GM12872 (cell line): Measurements from ENCODE around the gene NDUFA11.

Source experiments
- CTCF ChIP-seq: IDR thresholded peaks from 3 replicates; pipeline ENCODE4 v1.5.1; 2011; ENCODE audit warnings: low read depth, mild to moderate bottlenecking, low read length, moderate library complexity; ENCODE audit not compliant: insufficient read depth

The NDUFA11 gene

GRCh38 chr19:5948752-5949564 lies 45.4 kb upstream of the NDUFA11 start:
- no peak for TF ChIP-seq CTCF

GRCh38 chr19:5947435-5947834 lies 43.8 kb upstream of the NDUFA11 start:
- no peak for TF ChIP-seq CTCF

GRCh38 chr19:5943623-5944022 lies 40.0 kb upstream of the NDUFA11 start:
- no peak for TF ChIP-seq CTCF

- TF ChIP-seq CTCF: no peak
Measured at GRCh38 chr19:5943045-5943444, 39.5 kb upstream of the NDUFA11 start.

- no peak for TF ChIP-seq CTCF
Measured at GRCh38 chr19:5941673-5942072, 38.1 kb upstream of the NDUFA11 start.

- no peak for TF ChIP-seq CTCF
Measured at GRCh38 chr19:5940260-5941208, 36.9 kb upstream of the NDUFA11 start.

- no peak for TF ChIP-seq CTCF
Measured at GRCh38 chr19:5937550-5937949, 34.0 kb upstream of the NDUFA11 start.
